ENCODE measurements around the gene UCHL1.
"Not testable (repeated sequence)": the region's sequence is repeated elsewhere in the genome, so short reads cannot be mapped to it uniquely, and the experiment has no call there.

Gene UCHL1

DNA sequence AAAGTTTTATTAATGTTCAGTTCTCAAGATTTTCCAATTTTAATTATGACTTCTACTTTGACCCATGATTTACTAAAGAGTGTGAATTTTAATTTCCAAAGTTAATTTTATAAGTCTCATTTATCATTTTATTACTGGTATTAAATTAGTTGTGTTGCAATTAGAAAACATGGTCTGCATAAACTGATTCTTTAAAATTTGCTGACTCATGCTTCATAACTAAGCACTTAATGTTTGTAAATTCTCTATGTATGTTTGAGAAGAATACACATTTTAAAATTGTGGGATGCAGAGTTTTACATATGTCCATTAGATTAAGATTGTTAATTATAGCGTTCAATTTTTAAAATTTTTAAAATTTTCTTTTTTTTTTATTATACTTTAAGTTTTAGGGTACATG, 20.2 kb upstream of the UCHL1 start:
- no peak for DNase-seq (ENCODE audit: low read depth)

DNA sequence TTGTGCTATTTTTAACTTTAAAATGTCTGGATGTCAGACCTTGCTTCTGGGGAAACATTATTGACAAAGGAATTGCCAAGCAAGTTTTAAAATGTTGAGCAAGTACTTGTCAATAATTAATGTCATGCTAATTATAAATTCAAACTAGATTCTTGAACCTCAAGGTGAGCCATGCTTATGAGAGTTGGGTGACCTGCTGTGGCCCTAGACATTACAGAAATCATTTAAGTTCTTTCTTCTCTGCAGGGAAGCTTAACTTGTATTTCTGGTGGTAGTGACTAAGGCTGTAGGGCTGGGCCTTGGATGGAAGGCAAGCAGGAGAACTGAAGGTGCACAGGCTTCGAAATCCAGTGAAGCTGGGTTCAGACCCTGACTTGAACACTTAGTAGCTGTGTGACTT, 14.8 kb upstream of the UCHL1 start:
- no peak for DNase-seq (ENCODE audit: low read depth)

DNA sequence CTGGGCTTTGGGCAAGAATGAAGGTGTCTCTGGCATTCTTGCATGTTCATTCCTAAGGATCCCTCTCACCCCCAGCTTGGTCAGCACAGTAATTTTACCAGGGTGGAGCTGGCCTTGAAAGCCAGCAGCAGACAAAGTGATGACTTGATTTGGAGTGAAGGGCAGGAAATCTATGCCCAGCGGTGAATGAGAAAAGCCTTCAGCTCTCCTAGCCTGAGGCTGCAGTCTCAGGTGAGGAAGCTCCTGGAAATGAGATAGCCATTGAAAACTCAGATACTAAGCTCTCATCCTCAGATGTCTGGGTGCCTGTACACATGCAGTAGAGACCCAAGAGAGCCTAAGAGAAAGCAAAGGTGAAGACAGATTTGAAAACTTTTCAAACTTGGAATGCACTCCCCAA, 10.7 kb upstream of the UCHL1 start:
- no peak for DNase-seq (ENCODE audit: low read depth)

DNA sequence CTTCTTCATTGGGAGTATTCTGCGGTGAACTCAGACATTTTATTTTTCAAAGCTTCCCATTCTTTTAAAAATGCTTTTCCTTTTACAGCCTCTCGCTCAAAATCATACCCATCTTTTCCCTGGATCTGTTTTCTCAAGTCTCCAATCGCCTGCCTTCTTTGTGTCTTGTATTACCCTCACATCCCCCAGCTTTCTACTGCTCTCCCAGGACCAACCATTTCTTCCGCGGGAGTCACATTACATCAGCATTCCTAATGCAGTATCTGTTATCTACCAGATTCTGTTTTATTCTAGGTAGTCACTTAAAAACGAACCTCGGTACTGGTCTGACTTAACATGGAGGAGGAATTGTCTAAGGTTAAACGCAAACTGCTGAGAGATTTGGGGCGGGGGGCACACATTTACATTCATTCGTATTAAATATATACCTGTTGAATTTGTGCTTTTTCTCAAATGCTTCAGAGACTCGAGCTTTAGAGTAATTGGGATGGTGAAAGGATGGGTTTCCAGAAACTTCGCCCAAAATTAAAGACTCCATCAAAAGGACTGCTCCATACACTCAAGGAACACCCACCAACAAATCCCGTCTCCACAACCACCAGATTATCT, 493 bp upstream of the UCHL1 start:
- no peak for DNase-seq (ENCODE audit: low read depth)

DNA sequence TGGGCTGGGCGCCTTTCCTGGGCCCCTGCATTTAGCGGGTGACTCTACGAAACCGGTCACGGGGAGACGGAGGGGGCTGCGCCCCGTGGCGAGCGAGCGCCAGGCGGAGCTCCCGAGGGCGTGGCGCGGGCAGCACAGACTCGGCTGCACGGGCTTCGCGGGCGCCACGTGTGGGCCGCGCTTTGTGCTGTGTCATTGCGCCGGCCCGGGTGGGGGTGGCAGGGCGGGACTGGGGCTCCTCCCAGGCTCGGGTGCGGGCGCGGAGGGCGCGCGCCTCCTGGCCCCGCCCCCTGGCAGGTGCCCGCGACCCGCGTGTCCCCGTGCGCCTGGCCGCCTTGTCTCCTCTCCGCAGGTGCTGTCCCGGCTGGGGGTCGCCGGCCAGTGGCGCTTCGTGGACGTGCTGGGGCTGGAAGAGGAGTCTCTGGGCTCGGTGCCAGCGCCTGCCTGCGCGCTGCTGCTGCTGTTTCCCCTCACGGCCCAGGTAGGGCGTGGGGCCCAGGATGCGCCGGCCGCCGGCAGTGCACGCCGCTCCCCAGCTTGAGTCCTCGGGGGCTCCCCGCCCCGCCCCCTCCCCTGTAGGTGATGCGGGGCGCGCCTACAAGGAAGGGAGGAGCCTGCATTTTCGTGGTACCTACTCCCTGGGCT, 651 bp downstream of the UCHL1 start:
- DNase-seq (ENCODE audit: low read depth), result peak; percentile 30

DNA sequence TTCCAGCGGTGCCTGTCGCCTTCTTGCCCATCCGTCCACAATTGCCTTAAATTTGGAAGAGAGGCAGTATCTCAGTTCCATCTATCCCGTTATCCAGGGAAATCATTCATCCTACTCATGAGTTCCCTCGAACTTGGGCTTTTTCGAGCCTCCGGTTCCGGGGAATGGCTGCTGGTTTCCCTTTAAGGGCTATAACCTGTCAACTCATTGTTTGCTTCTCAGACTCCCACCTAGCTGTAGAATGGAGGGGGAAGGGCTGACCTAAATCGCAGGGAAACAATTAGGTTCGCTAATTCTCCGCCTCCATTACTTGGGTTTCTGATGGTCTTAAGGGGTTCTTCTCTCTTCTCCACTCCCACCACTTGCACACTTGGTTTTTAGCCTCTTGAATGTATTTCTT, 1.2 kb downstream of the UCHL1 start:
- no peak for DNase-seq (ENCODE audit: low read depth)

DNA sequence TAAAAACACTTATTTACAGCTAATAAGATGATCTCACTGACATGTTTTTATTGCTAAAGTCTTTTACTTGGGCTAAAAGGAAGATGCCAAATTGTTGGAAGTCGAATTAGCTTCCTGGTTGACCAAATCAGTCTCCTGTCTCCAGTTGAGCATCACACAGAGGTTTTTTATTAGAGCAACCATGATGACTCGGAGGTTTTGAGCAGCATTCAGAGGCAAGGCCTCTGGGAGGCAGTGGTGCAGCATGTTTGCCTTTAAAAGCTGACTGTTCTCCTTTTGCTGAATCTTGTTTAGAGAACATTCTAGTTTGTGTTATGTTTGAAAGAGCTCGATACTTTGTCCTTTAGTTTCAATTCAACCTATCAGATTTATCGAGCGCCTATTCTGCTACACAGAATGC, 2.1 kb downstream of the UCHL1 start:
- peak; percentile 65 for DNase-seq (ENCODE audit: low read depth)

DNA sequence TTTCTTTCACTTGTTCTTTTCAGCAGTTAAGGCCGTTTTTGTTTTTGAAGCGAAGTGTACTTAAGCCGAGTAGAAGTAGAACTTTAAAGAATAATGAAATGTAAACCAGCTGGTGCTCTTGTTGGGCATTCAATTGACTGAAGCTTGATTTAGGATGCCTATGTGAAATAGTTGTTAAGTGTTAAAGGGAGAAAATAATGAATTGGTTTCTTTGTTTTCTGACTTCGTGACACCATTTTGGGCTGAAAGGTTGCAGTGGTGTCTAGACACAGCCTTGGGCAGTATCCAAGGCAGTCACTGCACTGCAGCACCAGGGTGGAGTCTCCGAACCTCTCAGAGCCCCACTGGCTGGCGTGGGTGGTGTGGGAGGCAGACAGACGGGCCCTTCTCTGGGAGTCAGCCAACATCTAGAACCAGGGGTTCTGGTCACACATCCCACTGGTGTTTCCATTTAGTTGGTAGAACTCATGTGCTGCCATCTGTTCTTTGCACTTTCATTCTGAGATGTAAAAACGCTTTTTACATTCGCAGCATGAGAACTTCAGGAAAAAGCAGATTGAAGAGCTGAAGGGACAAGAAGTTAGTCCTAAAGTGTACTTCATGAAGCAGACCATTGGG, 3.5 kb downstream of the UCHL1 start:
- no peak for DNase-seq (ENCODE audit: low read depth)

DNA sequence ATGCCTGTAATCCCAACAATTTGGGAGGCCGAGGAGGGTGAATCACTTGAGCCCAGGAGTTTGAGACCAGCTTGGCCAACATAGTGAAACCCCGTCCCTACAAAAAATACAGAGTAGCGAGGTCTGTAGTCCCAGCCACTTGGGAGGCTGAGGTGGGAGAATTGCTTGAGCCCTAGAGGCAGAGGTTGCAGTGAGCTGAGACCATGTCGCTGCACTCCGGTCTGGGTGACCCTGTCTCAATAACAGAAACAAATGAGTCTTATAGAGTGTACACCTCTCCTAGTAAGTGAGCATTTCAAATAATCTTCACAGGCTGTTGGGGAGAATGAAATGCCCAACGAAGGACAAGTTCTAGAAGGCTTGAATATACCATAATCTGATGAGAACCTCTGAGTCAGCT, 5.5 kb downstream of the UCHL1 start:
- no peak for DNase-seq (ENCODE audit: low read depth)

DNA sequence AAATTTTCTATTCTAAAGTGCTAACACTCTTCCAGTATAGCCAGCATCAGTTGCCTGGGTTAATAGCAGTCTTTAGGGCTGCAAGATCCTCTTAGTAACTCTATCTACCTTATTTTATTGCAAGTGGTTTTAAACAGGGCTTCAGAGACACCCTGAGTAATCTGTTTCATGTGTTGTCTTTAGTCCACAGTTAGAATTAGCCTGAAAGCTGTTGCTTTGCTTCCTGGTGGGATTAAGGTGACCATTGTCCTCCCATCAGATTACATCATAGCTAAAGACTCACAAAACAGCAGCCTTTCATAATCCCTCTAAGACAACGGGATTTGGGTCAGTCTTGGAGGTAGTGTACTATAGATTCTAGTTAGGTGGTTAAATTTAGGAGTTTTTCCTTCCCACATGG, 7.5 kb downstream of the UCHL1 start:
- no peak for DNase-seq (ENCODE audit: low read depth)

DNA sequence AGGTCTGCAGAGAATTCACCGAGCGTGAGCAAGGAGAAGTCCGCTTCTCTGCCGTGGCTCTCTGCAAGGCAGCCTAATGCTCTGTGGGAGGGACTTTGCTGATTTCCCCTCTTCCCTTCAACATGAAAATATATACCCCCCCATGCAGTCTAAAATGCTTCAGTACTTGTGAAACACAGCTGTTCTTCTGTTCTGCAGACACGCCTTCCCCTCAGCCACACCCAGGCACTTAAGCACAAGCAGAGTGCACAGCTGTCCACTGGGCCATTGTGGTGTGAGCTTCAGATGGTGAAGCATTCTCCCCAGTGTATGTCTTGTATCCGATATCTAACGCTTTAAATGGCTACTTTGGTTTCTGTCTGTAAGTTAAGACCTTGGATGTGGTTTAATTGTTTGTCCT, 11.3 kb downstream of the UCHL1 start:
- DNase-seq (ENCODE audit: low read depth), result no peak

DNA sequence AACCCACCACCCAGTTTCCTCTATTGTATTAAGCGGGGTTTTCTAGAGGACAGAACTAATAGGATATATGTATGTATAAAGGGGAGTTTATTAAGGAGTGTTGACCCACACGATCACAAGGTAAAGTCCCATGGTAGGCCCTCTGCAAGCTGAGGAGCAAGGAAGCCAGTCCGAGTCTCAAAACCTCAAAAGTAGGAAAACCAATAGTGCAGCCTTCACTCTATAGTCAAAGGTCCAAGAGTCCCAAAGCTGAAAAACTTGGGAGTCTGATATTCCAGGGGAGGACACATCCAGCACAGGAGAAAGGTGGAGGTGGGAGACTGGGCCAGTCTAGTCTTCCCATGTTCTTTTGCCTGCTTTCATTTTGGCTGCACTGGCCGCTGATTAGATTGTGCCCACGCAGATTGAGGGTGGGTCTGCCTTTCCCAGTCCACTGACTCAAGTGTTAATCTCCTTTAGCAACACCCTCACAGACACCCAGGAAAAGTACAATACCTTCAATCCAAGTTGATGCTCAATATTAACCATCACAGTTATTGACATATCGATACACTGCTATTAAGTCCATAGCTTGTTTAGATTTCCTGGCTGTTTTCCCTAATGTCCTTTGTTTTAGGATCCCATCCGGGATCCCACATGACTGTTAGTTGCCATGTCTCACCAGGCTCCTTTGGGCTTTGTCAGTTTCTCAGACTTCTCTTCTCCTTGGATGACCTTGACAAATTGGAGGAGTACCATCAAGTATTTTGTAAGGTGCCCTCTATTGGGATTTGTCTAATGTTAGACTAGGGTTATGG, 12.2 kb downstream of the UCHL1 start:
- no peak for DNase-seq (ENCODE audit: low read depth)

DNA sequence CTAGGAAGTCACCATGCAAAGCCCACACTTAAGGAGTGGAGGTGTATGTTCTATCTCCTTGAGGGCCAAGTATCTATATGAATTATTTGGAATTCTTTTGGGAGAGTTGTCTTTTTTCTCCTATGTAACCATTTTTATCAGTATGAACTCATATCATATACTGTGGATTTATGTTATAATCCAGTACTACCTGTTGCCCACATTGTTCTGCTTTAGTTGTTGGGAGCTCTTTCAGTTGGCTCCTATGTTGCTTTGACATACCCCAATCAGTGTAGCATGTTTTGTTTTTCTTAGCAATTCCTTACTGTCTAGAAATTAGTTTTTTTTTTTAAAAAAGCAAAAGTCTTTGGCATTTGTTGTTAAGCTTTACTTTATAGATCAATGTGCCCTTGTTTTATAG, 13.0 kb downstream of the UCHL1 start:
- DNase-seq (ENCODE audit: low read depth), result no peak

DNA sequence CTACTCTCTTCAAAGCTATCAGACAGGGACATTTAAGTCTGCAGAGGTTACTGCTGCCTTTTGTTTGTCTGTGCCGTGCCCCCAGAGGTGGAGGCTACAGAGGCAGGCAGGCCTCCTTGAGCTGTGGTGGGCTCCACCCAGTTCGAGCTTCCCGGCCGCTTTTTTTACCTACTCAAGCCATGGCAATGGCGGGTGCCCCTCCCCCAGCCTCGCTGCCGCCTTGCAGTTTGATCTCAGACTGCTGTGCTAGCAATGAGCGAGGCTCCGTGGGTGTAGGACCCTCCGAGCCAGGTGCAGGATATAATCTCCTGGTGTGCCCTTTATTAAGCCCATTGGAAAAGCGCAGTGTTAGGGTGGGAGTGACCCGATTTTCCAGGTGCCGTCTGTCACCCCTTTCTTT, 19.2 kb downstream of the UCHL1 start:
- DNase-seq (ENCODE audit: low read depth), result not testable (repeated sequence)

DNA sequence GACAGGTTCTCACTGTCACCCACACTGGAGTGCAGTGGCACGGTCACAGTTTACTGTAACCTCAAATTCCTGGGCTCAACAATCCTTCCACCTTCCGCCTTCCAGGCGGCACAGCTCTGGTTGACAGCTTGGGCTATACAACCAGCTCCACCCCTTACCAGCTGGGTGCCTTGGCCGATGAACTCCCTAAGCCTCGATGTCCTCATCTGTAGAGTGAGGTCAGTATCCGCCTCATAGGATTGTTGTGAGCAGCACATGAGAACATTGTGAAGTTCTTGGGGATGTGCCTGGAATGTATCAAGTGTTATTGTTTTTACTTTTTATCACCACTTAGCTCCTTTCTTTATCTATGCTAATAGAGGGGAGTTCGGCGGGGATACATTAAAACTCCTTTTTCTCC, 23.3 kb downstream of the UCHL1 start:
- no peak for DNase-seq (ENCODE audit: low read depth)

DNA sequence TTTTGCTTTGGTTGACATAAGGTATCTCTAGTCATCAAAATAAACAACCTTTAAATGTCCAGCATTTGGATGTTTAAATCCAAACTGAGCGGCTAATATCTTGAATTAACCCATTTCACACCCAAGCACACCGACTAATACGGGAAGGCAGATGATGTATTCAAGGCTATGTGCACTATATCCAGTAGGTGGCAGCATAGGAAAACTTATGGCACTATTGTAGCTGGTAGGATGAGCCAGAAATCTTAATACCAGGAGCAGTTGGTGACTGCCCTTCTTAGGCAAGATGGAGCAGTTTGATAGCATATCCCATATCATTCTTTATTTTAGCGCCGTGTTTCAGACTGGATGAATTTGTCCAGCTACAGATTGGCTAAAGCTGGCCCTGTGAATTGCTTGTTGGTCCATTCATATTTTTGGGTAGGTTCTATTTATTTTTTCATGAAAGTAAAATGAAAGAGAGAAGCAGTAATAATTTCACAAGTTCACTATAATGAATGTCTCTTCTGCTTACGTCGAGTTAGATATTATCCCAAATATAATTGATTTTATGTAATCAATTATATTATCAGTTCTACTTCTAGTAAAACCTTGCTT, 24.4 kb downstream of the UCHL1 start:
- peak; percentile 67 for DNase-seq (ENCODE audit: low read depth)

DNA sequence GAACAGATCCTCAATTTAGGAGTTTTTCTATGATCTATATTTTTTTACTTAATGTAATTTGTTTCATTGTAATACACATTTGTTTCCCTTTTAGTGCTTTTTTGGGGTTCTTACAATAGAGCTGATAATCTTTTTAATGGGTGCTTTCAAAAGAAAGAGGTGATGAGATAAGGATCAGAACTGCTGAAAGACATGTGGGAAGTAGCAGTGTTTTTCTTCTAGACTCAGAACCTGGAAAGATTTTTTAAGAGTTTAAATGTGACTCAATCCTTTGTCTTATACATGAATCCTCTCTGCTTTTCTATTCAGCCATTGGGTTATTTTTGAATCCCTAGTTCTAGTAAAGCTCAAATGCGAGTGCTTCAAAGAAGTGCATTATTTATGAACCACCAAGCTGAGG, 25.6 kb downstream of the UCHL1 start:
- no peak for DNase-seq (ENCODE audit: low read depth)

DNA sequence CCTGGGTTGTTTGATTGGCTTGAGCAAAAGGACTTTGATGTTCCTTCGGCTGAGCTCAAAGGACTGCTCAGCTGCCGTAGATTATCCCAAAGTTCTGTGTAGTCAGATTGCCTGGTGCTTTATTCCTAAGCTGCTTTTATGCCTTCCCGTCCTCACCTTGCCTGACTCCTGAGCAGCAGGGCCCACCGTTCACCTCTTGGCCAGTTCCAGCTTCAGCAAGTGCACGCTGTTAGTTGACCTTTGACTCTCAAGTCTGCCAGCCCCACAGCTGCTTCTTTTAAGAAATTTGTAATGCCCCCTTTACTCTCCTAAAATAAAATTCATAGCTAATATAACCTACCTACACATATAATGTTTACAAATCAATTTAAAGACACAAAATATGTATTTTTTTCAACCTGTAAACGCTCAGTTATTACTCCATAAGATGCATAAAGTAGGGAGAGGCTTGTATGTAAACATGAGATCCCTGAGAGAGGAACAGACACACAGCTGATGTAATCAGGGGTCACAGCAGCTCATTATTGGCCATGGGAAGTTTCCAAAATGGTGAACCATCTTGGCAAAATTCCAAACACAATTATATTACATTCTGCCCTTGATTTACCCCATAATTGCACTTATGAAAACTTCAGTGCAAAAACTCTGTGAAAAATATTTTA, 28.6 kb downstream of the UCHL1 start:
- DNase-seq (ENCODE audit: low read depth), result no peak

DNA sequence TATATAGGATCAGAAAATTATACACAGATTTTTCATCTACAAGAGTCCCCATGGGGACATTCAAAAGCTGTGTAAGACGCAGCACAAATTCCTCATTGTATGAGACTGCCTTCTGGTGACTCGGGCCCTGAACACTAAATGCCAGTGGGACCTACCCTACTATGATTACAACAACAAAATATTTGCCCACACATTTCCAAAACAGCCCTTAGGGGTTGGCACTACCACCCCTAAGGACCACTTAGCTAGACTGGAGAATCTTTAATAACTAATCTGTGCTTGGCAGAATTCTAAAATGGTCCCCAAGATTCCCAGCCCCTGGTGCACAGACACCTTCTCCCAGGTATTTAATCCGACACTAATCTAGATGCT, 29.1 kb downstream of the UCHL1 start:
- DNase-seq (ENCODE audit: low read depth), result no peak

DNA sequence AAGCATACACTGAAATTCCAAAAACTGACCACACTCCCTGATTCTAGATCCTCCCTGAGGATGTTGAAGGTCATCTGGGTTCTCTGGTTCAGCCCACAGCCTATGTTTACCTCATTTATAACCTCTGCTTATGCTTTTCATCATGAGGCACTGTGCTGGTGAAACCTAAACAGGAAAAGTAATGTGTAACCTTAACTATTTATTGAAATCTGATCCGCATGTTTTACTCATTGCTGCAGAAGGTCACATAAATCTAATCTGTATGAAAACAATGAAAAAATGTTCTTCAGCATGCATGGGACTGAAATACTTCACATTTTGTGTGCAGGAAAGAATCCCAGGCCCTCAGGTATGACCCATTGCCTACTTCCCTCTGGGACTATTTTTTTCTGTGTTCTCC, 30.3 kb downstream of the UCHL1 start:
- peak; percentile 36 for DNase-seq (ENCODE audit: low read depth)

DNA sequence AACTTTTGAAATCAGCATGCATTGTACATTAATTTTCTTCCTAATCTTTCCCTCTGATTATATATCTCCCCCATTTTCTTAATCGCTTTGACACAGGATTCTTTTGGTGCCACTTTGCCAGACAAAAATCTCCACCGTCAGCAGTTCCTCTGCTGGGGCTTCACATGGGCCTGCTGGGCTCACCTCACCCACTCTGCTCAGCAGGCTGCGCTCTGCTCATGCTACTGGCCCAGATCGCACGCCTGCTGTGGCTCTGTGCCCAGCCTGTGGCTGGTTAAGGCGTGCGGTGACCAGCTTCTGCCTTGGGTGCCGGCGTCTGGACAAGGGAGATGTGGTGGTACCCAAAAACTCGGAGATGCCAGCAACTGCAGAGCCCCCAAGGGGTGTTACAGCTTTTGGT, 31.1 kb downstream of the UCHL1 start:
- DNase-seq (ENCODE audit: low read depth), result no peak

DNA sequence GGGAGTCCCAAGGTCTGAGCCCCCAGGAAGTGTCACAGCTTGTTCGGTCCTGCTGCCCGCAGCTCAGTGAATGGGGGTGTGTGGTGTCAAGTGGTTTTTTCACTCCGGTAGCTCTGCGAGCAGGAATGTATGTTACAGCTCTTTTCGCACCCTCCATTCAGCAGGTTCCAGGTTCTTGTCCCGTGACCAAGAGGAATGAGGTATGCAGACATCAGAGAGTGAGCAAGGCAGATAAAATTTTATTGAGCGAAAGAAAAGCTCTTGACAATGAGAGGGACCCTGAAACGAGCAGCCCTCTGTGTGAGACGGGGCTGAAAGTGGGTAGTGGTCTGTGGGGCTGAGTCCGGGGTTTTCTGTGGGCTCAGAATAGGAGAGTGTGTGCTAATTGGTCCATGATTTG, 31.5 kb downstream of the UCHL1 start:
- no peak for DNase-seq (ENCODE audit: low read depth)
